ENCODE results near the gene CLCNKB.

The CLCNKB gene

DNA sequence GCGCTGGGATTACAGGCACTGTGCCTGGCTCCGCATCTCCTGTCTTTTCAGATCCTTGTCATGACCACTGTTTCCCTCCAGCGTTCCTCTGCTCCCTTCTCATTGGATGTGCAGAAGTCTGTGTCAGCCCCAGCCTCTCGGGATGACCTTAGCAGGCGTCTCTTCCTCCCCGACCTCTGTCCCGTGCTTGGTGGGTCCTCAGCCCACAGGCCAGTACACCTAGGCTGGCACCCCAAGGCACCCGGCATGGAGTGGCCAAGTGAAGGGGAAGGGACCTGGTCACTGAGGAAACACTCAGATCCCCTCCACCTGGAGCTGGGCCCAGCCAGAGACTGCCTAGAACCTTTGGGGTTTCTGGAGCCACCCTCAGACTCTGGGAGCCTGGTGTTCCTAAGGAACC lies 2.4 kb upstream of the CLCNKB start:
- no peak for TF ChIP-seq SIN3A (IDR thresholded peaks at IDR 0.05; ENCODE audit: borderline replicate concordance, insufficient read depth, low read length)
- TF ChIP-seq, protein P1, sequence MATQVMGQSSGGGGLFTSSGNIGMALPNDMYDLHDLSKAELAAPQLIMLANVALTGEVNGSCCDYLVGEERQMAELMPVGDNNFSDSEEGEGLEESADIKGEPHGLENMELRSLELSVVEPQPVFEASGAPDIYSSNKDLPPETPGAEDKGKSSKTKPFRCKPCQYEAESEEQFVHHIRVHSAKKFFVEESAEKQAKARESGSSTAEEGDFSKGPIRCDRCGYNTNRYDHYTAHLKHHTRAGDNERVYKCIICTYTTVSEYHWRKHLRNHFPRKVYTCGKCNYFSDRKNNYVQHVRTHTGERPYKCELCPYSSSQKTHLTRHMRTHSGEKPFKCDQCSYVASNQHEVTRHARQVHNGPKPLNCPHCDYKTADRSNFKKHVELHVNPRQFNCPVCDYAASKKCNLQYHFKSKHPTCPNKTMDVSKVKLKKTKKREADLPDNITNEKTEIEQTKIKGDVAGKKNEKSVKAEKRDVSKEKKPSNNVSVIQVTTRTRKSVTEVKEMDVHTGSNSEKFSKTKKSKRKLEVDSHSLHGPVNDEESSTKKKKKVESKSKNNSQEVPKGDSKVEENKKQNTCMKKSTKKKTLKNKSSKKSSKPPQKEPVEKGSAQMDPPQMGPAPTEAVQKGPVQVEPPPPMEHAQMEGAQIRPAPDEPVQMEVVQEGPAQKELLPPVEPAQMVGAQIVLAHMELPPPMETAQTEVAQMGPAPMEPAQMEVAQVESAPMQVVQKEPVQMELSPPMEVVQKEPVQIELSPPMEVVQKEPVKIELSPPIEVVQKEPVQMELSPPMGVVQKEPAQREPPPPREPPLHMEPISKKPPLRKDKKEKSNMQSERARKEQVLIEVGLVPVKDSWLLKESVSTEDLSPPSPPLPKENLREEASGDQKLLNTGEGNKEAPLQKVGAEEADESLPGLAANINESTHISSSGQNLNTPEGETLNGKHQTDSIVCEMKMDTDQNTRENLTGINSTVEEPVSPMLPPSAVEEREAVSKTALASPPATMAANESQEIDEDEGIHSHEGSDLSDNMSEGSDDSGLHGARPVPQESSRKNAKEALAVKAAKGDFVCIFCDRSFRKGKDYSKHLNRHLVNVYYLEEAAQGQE (IDR thresholded peaks at IDR 0.05; ENCODE audit: insufficient read depth in 1 of 2, low read depth in 2 of 2, low read length in 2 of 2) = no peak
- TF ChIP-seq POLR2AphosphoS5 (IDR thresholded peaks at IDR 0.05; ENCODE audit: low read depth, low read length) = no peak
- no peak for TF ChIP-seq FOXP2 (optimal IDR thresholded peaks at IDR 0.05; ENCODE audit: borderline replicate concordance, extremely low read depth, extremely low read length, insufficient read depth)
- TF ChIP-seq TAF1 (IDR thresholded peaks at IDR 0.05; ENCODE audit: borderline replicate concordance, insufficient read depth, low read length) = no peak

DNA sequence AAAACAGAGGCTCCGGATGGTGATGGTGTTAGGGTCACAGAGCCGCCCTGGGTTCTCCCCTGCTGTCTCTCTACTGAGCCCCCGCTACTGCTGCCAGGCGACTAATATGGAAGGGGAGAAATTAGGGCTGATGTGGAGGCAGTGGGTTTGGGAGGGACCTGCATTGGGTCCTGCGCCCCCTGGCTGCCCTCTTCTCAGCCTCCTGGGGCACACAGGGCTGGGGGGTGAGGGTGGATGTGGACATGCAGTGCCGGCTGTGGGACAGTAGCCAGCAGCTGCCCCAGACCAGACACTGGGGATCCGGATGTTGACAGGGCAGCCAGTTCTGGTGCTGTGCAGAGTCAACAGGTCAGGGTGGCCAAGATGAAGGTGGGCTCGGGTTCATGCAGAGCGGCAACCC lies 1.5 kb upstream of the CLCNKB start:
- TF ChIP-seq, protein P1 (IDR thresholded peaks at IDR 0.05; ENCODE audit: insufficient read depth in 1 of 2, low read depth in 2 of 2, low read length in 2 of 2) = no peak
- TF ChIP-seq SIN3A (IDR thresholded peaks at IDR 0.05; ENCODE audit: borderline replicate concordance, insufficient read depth, low read length) (no peak), FOXP2 (optimal IDR thresholded peaks at IDR 0.05; ENCODE audit: borderline replicate concordance, extremely low read depth, extremely low read length, insufficient read depth) (no peak), TAF1 (IDR thresholded peaks at IDR 0.05; ENCODE audit: borderline replicate concordance, insufficient read depth, low read length) (no peak), POLR2AphosphoS5 (IDR thresholded peaks at IDR 0.05; ENCODE audit: low read depth, low read length) (no peak)

DNA sequence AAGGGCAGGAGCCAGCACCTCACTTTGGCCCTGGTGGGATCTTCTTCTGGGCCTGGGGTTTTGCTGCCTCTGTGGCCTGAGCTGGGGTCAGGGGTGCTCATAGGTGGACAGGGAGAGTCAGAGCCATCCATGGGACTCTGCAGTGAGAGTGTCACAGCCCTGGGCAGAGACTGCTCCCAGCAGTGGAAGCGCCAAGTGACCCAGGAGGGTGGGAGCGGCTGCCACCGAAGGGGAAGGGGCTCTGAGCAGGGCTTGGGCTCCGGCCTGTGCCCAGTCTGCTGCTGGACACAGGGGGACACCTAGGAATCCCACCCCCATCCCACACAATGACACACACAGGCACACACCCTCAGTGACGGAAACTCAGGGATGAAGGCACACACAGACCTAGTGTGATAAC lies 368 bp downstream of the CLCNKB start:
- TF ChIP-seq, protein P1 (IDR thresholded peaks at IDR 0.05; ENCODE audit: insufficient read depth in 1 of 2, low read depth in 2 of 2, low read length in 2 of 2) = no peak
- TF ChIP-seq SIN3A (IDR thresholded peaks at IDR 0.05; ENCODE audit: borderline replicate concordance, insufficient read depth, low read length) (no peak), TAF1 (IDR thresholded peaks at IDR 0.05; ENCODE audit: borderline replicate concordance, insufficient read depth, low read length) (no peak), FOXP2 (optimal IDR thresholded peaks at IDR 0.05; ENCODE audit: borderline replicate concordance, extremely low read depth, extremely low read length, insufficient read depth) (no peak), POLR2AphosphoS5 (IDR thresholded peaks at IDR 0.05; ENCODE audit: low read depth, low read length) (no peak)

DNA sequence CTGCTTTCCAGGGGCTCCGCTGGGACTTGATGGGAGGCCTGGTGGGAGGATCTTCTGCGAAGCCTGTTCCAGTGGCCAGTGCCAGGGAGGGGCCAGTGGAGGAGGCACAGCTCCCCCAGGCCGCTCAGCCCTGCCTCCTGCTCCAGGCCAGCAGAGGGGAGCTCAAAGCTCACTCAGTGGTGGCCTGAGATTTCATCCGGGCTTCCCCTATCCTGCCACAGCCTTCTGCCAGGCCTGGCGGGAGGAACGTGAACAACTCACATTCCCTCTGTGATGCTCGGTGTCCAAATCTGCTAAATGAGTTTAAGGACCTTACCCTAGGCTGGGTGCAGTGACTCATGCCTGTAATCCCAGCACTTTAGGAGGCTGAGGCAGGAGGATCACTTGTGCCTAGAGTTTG lies 3.3 kb downstream of the CLCNKB start:
- TF ChIP-seq, protein P1 (IDR thresholded peaks at IDR 0.05; ENCODE audit: insufficient read depth in 1 of 2, low read depth in 2 of 2, low read length in 2 of 2) = no peak
- TF ChIP-seq FOXP2 (optimal IDR thresholded peaks at IDR 0.05; ENCODE audit: borderline replicate concordance, extremely low read depth, extremely low read length, insufficient read depth) (no peak), TAF1 (IDR thresholded peaks at IDR 0.05; ENCODE audit: borderline replicate concordance, insufficient read depth, low read length) (no peak), POLR2AphosphoS5 (IDR thresholded peaks at IDR 0.05; ENCODE audit: low read depth, low read length) (no peak), SIN3A (IDR thresholded peaks at IDR 0.05; ENCODE audit: borderline replicate concordance, insufficient read depth, low read length) (no peak)
